SU-DHL-6 (cell line): ENCODE results near the gene BPIFB2.

Source experiments
- H2AFZ ChIP-seq: fragments of 200-600 bp; sonication (generic); 2 replicates; pipeline ENCODE4 v1.6.1; 2014; ENCODE audit warnings: low read depth, mild to moderate bottlenecking, moderate library complexity, mixed read lengths, antibody characterized with exemption, low read length; ENCODE audit not compliant: severe bottlenecking
- H3F3A ChIP-seq: fragments of 200-600 bp; shearing (Covaris generic); 2 replicates; pipeline ENCODE4 v1.6.0; 2016; ENCODE audit warnings: antibody characterized with exemption, mild to moderate bottlenecking; ENCODE audit not compliant: insufficient read depth
- H3K27ac ChIP-seq: fragments of 200-600 bp; sonication (generic); 2 replicates; pipeline ENCODE4 v1.5.1; 2016; ENCODE audit warnings: low read depth, mild to moderate bottlenecking, low read length, moderate library complexity, mixed read lengths
- H3K27me3 ChIP-seq: fragments of 200-600 bp; sonication (generic), shearing (Covaris generic); 2 replicates; pipeline ENCODE4 v1.6.0; 2014; ENCODE audit warnings: mild to moderate bottlenecking, low read length
- H3K36me3 ChIP-seq: fragments of 200-600 bp; sonication (generic); 2 replicates; pipeline ENCODE4 v1.6.1; 2014; ENCODE audit warnings: mild to moderate bottlenecking, low read length, mixed read lengths
- H3K4me2 ChIP-seq: fragments of 300-600, 200-600 bp; shearing (Covaris generic), sonication (generic); 2 replicates; pipeline ENCODE4 v1.6.0; 2014; ENCODE audit warnings: low read length, low read depth, mild to moderate bottlenecking; ENCODE audit not compliant: poor library complexity, severe bottlenecking
- H3K4me3 ChIP-seq: fragments of 200-600 bp; sonication (generic); 2 replicates; pipeline ENCODE4 v1.5.1; 2014; ENCODE audit warnings: antibody characterized with exemption, low read length, mild to moderate bottlenecking, mixed read lengths; ENCODE audit not compliant: insufficient read depth, poor library complexity, severe bottlenecking
- H3K79me2 ChIP-seq: fragments of 200-600 bp; sonication (generic); 2 replicates; pipeline ENCODE4 v1.6.1; 2014; ENCODE audit warnings: mild to moderate bottlenecking, low read length, moderate library complexity; ENCODE audit not compliant: insufficient read depth
- H3K9ac ChIP-seq: fragments of 200-600 bp; sonication (generic); 2 replicates; pipeline ENCODE4 v1.7.0; 2014; ENCODE audit warnings: mild to moderate bottlenecking, low read length
- H3K9me2 ChIP-seq: fragments of 200-600 bp; sonication (generic); replicated peaks from 2 replicates; pipeline ENCODE4 v1.6.1; 2014; ENCODE audit warnings: low read length; ENCODE audit not compliant: insufficient read depth
- H3K9me3 ChIP-seq: fragments of 200-600 bp; sonication (generic); 2 replicates; pipeline ENCODE4 v1.6.1; 2014; ENCODE audit warnings: low read length, mixed read lengths; ENCODE audit not compliant: insufficient read depth
- H4K20me1 ChIP-seq: fragments of 200-600 bp; sonication (generic); 2 replicates; pipeline ENCODE4 v1.6.1; 2014; ENCODE audit warnings: low read depth, mild to moderate bottlenecking, antibody characterized with exemption, low read length, moderate library complexity, mixed read lengths
- CTCF ChIP-seq: fragments of 200-600 bp; sonication (generic); IDR thresholded peaks from one replicate; pipeline ENCODE4 v1.5.1; 2017; ENCODE audit warnings: antibody characterized with exemption, mild to moderate bottlenecking, low read length, moderate library complexity; ENCODE audit not compliant: insufficient read depth, poor library complexity, severe bottlenecking
- EZH2phosphoT487 ChIP-seq: fragments of 200-600 bp; sonication (generic), shearing (Covaris generic); conservative IDR thresholded peaks from 2 replicates; pipeline ENCODE4 v1.6.1; 2018; ENCODE audit warnings: mild to moderate bottlenecking, antibody characterized with exemption, low read length, moderate library complexity, mixed read lengths

BPIFB2 gene

GRCh38 chr20:33061658-33062028 is 54.1 kb downstream of the BPIFB2 start:
- no peaks in the 10 kb centered on the region for H3K36me3 ChIP-seq
- H3F3A ChIP-seq = no peaks in the 10 kb centered on the region
- H3K4me2 ChIP-seq = no peak overlapping the region
- H3K27ac ChIP-seq = no peak overlapping the region
- TF ChIP-seq EZH2phosphoT487 = no peak
- no peak for TF ChIP-seq CTCF
- H2AFZ ChIP-seq = no peak overlapping the region
- no peaks in the 10 kb centered on the region for H3K79me2 ChIP-seq
- no peaks in the 10 kb centered on the region for H3K9me3 ChIP-seq
- H3K27me3 ChIP-seq = no peaks in the 10 kb centered on the region
- H3K9me2 ChIP-seq = no peaks in the 10 kb centered on the region
- no peaks in the 10 kb centered on the region for H4K20me1 ChIP-seq
- no peak overlapping the region for H3K9ac ChIP-seq
- H3K4me3 ChIP-seq = no peak overlapping the region

GRCh38 chr20:33062105-33062824 is 54.8 kb downstream of the BPIFB2 start:
- H3K9me3 ChIP-seq = no peaks in the 10 kb centered on the region
- no peaks in the 10 kb centered on the region for H3K36me3 ChIP-seq
- H3F3A ChIP-seq = no peaks in the 10 kb centered on the region
- no peaks in the 10 kb centered on the region for H4K20me1 ChIP-seq
- no peak overlapping the region for H2AFZ ChIP-seq
- no peaks in the 10 kb centered on the region for H3K27me3 ChIP-seq
- H3K4me3 ChIP-seq = no peak overlapping the region
- H3K4me2 ChIP-seq = no peak overlapping the region
- TF ChIP-seq CTCF (no peak), EZH2phosphoT487 (no peak)
- no peaks in the 10 kb centered on the region for H3K9me2 ChIP-seq
- H3K9ac ChIP-seq = no peak overlapping the region
- no peak overlapping the region for H3K27ac ChIP-seq
- H3K79me2 ChIP-seq = no peaks in the 10 kb centered on the region

GRCh38 chr20:33062825-33063149 is 55.3 kb downstream of the BPIFB2 start:
- no peaks in the 10 kb centered on the region for H3F3A ChIP-seq
- no peaks in the 10 kb centered on the region for H3K79me2 ChIP-seq
- no peaks in the 10 kb centered on the region for H3K36me3 ChIP-seq
- no peak overlapping the region for H3K4me2 ChIP-seq
- no peaks in the 10 kb centered on the region for H4K20me1 ChIP-seq
- H3K9me3 ChIP-seq = no peaks in the 10 kb centered on the region
- H3K27ac ChIP-seq = no peak overlapping the region
- no peak overlapping the region for H3K9ac ChIP-seq
- H3K4me3 ChIP-seq = no peak overlapping the region
- H3K9me2 ChIP-seq = no peaks in the 10 kb centered on the region
- no peaks in the 10 kb centered on the region for H3K27me3 ChIP-seq
- TF ChIP-seq EZH2phosphoT487 (no peak), CTCF (no peak)
- no peak overlapping the region for H2AFZ ChIP-seq
